ENCODE measurements around the gene APCDD1L. TPM values are rescaled to one million over a fixed set of nuclear protein-coding genes. Genes with fewer than 3 reads are reported as not detected.

The APCDD1L gene
- total and polyA plus RNA-seq, 2 of the 8 experiments (the other 6 are each of a cell fraction or from before 2014, with no cell fraction given), result 0.83 to 3.1 TPM

- TF ChIP-seq RBBP5 (IDR thresholded peaks at IDR 0.05; ENCODE audit: borderline replicate concordance, low read depth, low read length) (no peak), SUZ12 (IDR thresholded peaks at IDR 0.05; ENCODE audit: low read length) (no peak)
These were observed 3.8 kb upstream of the APCDD1L start (continued) for GRCh38 chr20:58518896-58519593.
